IPS-15b (cell line): ENCODE data around the gene FGF10.

ENCODE experiments used
- H3K27me3 ChIP-seq: one replicate; pipeline ENCODE4 v1.6.1; 2013; ENCODE audit warnings: low read length; ENCODE audit not compliant: control insufficient read depth, insufficient read depth
- H3K36me3 ChIP-seq: one replicate; pipeline ENCODE4 v1.6.1; 2013; ENCODE audit warnings: low read length; ENCODE audit not compliant: control insufficient read depth, insufficient read depth
- H3K4me1 ChIP-seq: one replicate; pipeline ENCODE4 v1.6.1; 2013; ENCODE audit warnings: mild to moderate bottlenecking, low read length; ENCODE audit not compliant: control insufficient read depth, insufficient read depth
- H3K4me3 ChIP-seq: one replicate; pipeline ENCODE4 v1.5.1; 2013; ENCODE audit warnings: low read depth, low read length
- H3K9ac ChIP-seq: one replicate; pipeline ENCODE4 v1.6.1; 2013; ENCODE audit warnings: low read depth, mild to moderate bottlenecking, low read length
- H3K9me3 ChIP-seq: one replicate; pipeline ENCODE4 v1.6.1; 2013; ENCODE audit warnings: mild to moderate bottlenecking, low read length; ENCODE audit not compliant: control insufficient read depth, insufficient read depth

Gene FGF10

GRCh38 chr5:44385291-44385900 is 3.8 kb downstream of the FGF10 start:
- Histone ChIP-seq H3K4me1 (peaks cover 5% of the 10 kb centered on the region), H3K27me3 (peaks cover 30% of the 10 kb centered on the region), H3K9me3 (no peaks in the 10 kb centered on the region), H3K9ac (no peak overlapping the region), H3K36me3 (no peaks in the 10 kb centered on the region), H3K4me3 (no peak overlapping the region)

- H3K9ac ChIP-seq: no peak overlapping the region
- peaks cover 5% of the 10 kb centered on the region for H3K4me1 ChIP-seq
- peaks cover 28% of the 10 kb centered on the region for H3K27me3 ChIP-seq
- no peak overlapping the region for H3K4me3 ChIP-seq
- no peaks in the 10 kb centered on the region for H3K9me3 ChIP-seq
- no peaks in the 10 kb centered on the region for H3K36me3 ChIP-seq
Observed at GRCh38 chr5:44384816-44385215, 4.4 kb downstream of the FGF10 start.

- Histone ChIP-seq H3K4me1 (peaks cover 5% of the 10 kb centered on the region), H3K9me3 (no peaks in the 10 kb centered on the region), H3K4me3 (no peak overlapping the region), H3K36me3 (no peaks in the 10 kb centered on the region), H3K27me3 (peaks cover 16% of the 10 kb centered on the region), H3K9ac (no peak overlapping the region)
Observed at GRCh38 chr5:44382894-44383293, 6.3 kb downstream of the FGF10 start.

GRCh38 chr5:44377057-44377456 is 12.2 kb downstream of the FGF10 start:
- no peaks in the 10 kb centered on the region for H3K27me3 ChIP-seq
- no peak overlapping the region for H3K9ac ChIP-seq
- no peaks in the 10 kb centered on the region for H3K36me3 ChIP-seq
- H3K4me3 ChIP-seq: no peak overlapping the region
- no peaks in the 10 kb centered on the region for H3K4me1 ChIP-seq
- no peaks in the 10 kb centered on the region for H3K9me3 ChIP-seq

GRCh38 chr5:44372028-44372427 is 17.2 kb downstream of the FGF10 start:
- H3K36me3 ChIP-seq: no peaks in the 10 kb centered on the region

GRCh38 chr5:44367203-44367602 is 22.0 kb downstream of the FGF10 start:
- Histone ChIP-seq H3K4me3 (no peak overlapping the region), H3K36me3 (no peaks in the 10 kb centered on the region), H3K9ac (no peak overlapping the region), H3K4me1 (no peaks in the 10 kb centered on the region), H3K9me3 (no peaks in the 10 kb centered on the region), H3K27me3 (no peaks in the 10 kb centered on the region)

More at GRCh38 chr5:44372028-44372427, 17.2 kb downstream of the FGF10 start:
- H3K9ac ChIP-seq: no peak overlapping the region
- H3K9me3 ChIP-seq: no peaks in the 10 kb centered on the region
- no peaks in the 10 kb centered on the region for H3K4me1 ChIP-seq
- no peaks in the 10 kb centered on the region for H3K27me3 ChIP-seq
- no peak overlapping the region for H3K4me3 ChIP-seq

- Histone ChIP-seq H3K27me3 (no peaks in the 10 kb centered on the region), H3K4me3 (no peak overlapping the region), H3K4me1 (no peaks in the 10 kb centered on the region), H3K9ac (no peak overlapping the region), H3K36me3 (no peaks in the 10 kb centered on the region), H3K9me3 (no peaks in the 10 kb centered on the region)
Observed at GRCh38 chr5:44365345-44365744, 23.9 kb downstream of the FGF10 start.

GRCh38 chr5:44364097-44364496 is 25.1 kb downstream of the FGF10 start:
- Histone ChIP-seq H3K27me3 (no peaks in the 10 kb centered on the region), H3K36me3 (no peaks in the 10 kb centered on the region), H3K4me3 (no peak overlapping the region), H3K4me1 (no peaks in the 10 kb centered on the region), H3K9ac (no peak overlapping the region), H3K9me3 (no peaks in the 10 kb centered on the region)

- H3K36me3 ChIP-seq: no peaks in the 10 kb centered on the region
- H3K9me3 ChIP-seq: no peaks in the 10 kb centered on the region
- H3K27me3 ChIP-seq: no peaks in the 10 kb centered on the region
- H3K9ac ChIP-seq: no peak overlapping the region
- H3K4me3 ChIP-seq: no peak overlapping the region
- H3K4me1 ChIP-seq: no peaks in the 10 kb centered on the region
Observed at GRCh38 chr5:44361342-44362001, 27.7 kb downstream of the FGF10 start.

GRCh38 chr5:44360919-44361318 is 28.3 kb downstream of the FGF10 start:
- Histone ChIP-seq H3K9me3 (no peaks in the 10 kb centered on the region), H3K4me1 (no peaks in the 10 kb centered on the region), H3K27me3 (no peaks in the 10 kb centered on the region), H3K9ac (no peak overlapping the region), H3K4me3 (no peak overlapping the region), H3K36me3 (no peaks in the 10 kb centered on the region)

GRCh38 chr5:44358421-44358820 is 30.8 kb downstream of the FGF10 start:
- Histone ChIP-seq H3K4me3 (no peak overlapping the region), H3K4me1 (no peaks in the 10 kb centered on the region), H3K36me3 (no peaks in the 10 kb centered on the region), H3K9ac (no peak overlapping the region), H3K9me3 (no peaks in the 10 kb centered on the region), H3K27me3 (no peaks in the 10 kb centered on the region)

GRCh38 chr5:44356231-44356630 is 33.0 kb downstream of the FGF10 start:
- Histone ChIP-seq H3K4me3 (no peak overlapping the region), H3K27me3 (no peaks in the 10 kb centered on the region), H3K4me1 (no peaks in the 10 kb centered on the region), H3K9me3 (no peaks in the 10 kb centered on the region), H3K9ac (no peak overlapping the region), H3K36me3 (no peaks in the 10 kb centered on the region)
